GM19025 (cell line): ENCODE measurements around the gene LDLRAD1.
"Not testable (repeated sequence)": the region's sequence is repeated elsewhere in the genome, so short reads cannot be mapped to it uniquely, and the experiment has no call there.

Source experiments
- ATAC-seq: cut with Tn5 transposase; IDR thresholded peaks from one replicate; pipeline ENCODE4 v1.9.1; 2021; ENCODE audit warnings: mild to moderate bottlenecking, low read depth, moderate library complexity; ENCODE audit not compliant: unreplicated experiment

Gene LDLRAD1

GRCh38 chr1:54018635-54019034 is 649 bp upstream of the LDLRAD1 start:
- ATAC-seq = no peak

- no peak for ATAC-seq
Observed at GRCh38 chr1:54016343-54017282, 1.4 kb downstream of the LDLRAD1 start.

GRCh38 chr1:54014009-54014629 is 3.9 kb downstream of the LDLRAD1 start:
- no peak for ATAC-seq

- ATAC-seq = no peak
Observed at GRCh38 chr1:54013393-54014008, 4.5 kb downstream of the LDLRAD1 start.

- no peak for ATAC-seq
Observed at GRCh38 chr1:54012863-54013262, 5.1 kb downstream of the LDLRAD1 start.

- no peak for ATAC-seq
Observed at GRCh38 chr1:54012008-54012325, 6.0 kb downstream of the LDLRAD1 start.

- ATAC-seq = no peak
Observed at GRCh38 chr1:54011316-54012007, 6.5 kb downstream of the LDLRAD1 start.

- ATAC-seq = no peak
Observed at GRCh38 chr1:54010415-54011117, 7.4 kb downstream of the LDLRAD1 start.

- no peak for ATAC-seq
Observed at GRCh38 chr1:54009406-54009805, 8.6 kb downstream of the LDLRAD1 start.

- ATAC-seq = no peak
Observed at GRCh38 chr1:54008876-54009275, 9.1 kb downstream of the LDLRAD1 start.

- ATAC-seq = no peak
Observed at GRCh38 chr1:54007613-54008012, 10.4 kb downstream of the LDLRAD1 start.

GRCh38 chr1:54006508-54006907 is 11.5 kb downstream of the LDLRAD1 start:
- ATAC-seq = no peak

GRCh38 chr1:54004481-54005049 is 13.4 kb downstream of the LDLRAD1 start:
- ATAC-seq = no peak

GRCh38 chr1:54003750-54004480 is 14.1 kb downstream of the LDLRAD1 start:
- not testable (repeated sequence) for ATAC-seq

GRCh38 chr1:54003249-54003646 is 14.7 kb downstream of the LDLRAD1 start:
- ATAC-seq = no peak

- no peak for ATAC-seq
Observed at GRCh38 chr1:54002544-54003248, 15.3 kb downstream of the LDLRAD1 start.

GRCh38 chr1:54001591-54001990 is 16.4 kb downstream of the LDLRAD1 start:
- ATAC-seq = no peak

- ATAC-seq = no peak
Observed at GRCh38 chr1:53999920-54000319, 18.1 kb downstream of the LDLRAD1 start.

- ATAC-seq = no peak
Observed at GRCh38 chr1:53998223-53998622, 19.8 kb downstream of the LDLRAD1 start.
